GM21825 (cell line): ENCODE data around the gene XPR1.

Source experiments
- ATAC-seq: cut with Tn5 transposase; IDR thresholded peaks from one replicate; pipeline ENCODE4 v1.9.1; 2021; ENCODE audit warnings: mild to moderate bottlenecking, moderate library complexity; ENCODE audit not compliant: unreplicated experiment

Gene XPR1

DNA sequence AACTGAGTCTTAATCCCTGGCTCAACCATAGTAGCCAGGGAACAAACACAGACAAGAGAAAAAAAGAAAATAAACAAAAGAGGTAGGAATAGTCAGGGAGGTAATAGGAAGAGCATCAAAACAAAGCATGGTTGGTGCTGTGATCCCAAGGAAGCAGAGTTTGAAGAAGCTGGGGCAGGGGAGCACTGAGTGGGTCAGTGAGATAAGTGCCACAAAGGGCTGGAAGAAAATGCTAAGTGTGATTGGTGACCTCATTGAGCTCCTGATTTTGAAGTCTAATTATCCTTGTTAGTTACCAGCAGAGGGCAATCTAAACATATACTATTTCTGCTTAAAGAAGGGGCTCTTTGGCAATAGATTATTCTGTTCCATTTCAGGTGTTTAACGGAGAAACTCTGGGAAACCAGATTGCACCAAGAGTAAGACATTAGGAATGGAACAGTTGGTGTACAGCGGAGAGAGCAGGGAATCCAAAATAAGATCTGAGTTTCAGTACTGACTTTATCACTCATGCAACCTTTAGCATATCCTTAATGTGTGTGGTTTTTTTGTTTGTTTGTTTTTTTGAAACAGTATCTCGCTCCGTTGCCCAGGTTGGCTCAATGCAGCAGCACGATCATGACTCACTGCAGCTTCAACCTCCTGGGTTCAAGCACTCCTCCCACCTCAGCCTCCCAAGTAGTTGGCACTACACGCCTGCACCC lies 250.1 kb downstream of the XPR1 start:
- ATAC-seq, result peak; percentile 79

DNA sequence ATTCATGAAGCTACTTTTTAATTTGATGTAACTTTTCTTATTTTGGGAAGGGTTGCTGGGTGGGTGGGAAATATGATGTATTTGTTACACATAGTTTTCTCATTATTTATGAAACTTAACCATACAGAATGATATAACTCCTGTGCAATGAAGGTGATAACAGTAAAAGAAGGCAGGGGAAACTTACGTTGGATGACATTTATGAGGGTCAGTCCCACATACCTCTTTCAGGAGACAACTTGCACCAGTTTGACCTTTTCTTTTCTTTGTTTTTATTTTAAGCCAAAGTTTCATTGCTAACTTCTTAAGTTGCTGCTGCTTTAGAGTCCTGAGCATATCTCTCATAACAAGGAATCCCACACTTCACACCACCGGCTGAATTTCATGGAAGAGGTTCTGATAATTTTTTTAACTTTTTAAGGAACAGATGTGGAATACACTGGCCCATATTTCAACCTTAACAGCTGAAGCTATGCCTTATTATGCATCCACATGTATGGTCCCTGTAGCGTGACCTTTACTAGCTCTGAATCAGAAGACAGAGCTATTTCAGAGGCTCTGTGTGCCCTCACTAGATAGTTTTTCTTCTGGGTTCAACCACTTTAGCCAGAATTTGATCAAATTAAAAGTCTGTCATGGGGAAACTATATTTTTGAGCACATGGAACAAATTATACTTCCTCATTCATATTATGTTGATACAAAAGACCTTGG lies 252.9 kb downstream of the XPR1 start:
- ATAC-seq, result no peak

DNA sequence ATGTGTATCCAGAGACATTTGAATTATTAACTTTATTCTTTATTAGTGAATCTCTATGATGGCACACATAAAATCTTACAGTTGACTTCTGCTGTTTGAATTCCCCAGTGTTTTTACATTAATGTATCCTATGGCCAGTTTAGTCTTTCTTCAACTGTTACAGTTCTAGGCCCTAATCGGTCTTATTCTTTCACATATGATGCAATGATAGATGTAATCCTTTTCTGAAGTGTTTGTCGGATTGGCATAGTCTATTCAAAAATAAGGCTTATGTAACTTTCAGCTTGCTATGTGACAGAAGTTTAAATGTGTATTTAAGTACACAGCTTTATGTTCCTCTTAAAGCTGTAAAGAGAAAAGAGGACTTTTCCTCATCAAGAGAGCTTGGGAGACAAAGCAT lies 254.5 kb downstream of the XPR1 start:
- no peak for ATAC-seq

DNA sequence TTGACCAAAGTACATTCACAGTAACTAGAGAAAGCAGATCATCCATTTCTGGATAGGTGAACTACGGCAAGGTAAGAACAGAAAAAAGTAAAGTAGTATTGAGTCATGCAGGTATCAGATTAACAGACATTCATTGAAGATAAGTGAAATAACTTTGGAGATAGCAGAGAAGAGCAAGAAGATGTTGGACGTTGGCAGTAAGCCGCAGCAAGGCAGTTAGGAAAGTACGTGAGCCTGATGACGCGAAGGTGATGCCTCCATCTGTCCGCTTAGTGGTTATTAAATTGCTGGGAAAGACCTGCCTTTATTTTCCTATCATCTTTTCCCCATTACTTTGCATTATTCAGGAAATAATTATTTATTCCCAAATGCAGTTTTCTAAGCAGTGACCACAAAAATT lies 256.0 kb downstream of the XPR1 start:
- no peak for ATAC-seq

DNA sequence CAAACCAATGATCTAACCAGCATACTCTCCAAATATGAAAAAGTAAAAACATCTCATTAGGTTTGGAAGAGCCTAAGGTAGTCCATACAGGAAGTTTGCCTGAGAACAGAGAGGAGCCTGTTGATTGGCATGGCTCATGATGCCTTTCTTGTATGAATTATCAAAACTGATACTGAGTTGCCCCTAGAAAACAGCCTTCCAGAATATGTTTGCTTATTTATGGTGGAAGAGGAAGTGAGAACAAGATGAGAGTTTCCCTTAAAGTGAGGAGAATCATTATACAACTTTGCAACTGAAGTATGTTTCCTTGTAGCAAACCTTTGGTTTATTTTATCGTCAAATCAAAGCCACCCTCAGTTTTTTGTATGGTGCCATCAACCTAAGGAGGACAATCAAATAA lies 257.0 kb downstream of the XPR1 start:
- ATAC-seq, result peak; percentile 88

DNA sequence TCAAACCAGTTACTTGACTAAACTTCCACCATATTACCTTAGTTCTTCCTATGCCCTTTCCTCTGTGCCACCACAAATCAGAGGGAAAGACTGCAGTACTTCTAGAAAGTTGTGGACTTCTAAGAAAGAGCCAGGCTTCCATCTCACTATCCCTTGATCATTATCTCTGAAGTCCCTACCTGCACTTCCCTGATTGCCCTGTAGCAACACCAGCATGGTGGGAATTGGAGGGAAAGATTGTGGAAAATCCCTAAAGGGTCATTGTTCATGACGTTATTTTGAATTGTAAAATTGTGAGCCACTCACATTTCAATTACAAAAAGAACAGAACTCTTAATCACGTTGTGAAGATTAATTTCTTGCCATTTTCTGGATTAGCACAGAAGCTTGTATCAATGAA lies 257.5 kb downstream of the XPR1 start:
- peak; percentile 8 for ATAC-seq

DNA sequence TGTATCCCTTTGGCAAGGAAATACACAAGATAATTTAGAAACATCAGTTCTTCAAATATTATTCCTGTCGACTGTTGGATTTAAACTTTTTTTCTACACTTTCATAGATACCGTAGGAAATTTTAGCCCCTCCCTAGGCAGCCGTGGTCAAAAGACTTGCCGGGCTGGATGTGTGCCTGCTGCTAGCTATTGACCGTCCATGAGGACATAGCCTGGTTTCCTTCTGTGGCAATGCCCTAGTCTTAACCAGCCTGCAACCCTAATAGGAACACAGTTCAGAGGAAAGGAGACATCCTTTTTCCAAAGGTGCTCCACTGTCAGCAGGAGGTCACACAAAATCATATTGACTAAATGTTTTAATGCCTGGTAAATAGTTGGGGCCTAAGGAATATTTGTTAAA lies 260.4 kb downstream of the XPR1 start:
- no peak for ATAC-seq

DNA sequence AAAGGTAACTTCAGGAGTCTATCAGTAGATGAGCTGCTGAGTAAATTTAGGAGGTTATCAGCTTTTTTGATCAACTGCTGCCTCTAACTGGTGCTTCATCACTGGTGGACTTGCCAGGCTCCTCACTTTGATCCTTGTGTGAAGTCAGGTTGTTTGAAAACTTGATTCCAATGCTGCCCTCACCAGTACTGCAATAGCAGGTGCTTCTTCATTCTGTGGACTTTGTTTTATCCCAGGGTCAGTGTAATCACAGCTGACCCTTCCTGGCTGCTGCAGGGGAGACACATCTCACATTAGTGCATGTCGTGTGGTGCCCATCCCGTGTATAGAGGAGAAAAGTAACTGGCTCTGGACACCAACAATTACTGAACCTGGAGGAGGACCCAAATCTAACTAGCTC lies 260.9 kb downstream of the XPR1 start:
- no peak for ATAC-seq

DNA sequence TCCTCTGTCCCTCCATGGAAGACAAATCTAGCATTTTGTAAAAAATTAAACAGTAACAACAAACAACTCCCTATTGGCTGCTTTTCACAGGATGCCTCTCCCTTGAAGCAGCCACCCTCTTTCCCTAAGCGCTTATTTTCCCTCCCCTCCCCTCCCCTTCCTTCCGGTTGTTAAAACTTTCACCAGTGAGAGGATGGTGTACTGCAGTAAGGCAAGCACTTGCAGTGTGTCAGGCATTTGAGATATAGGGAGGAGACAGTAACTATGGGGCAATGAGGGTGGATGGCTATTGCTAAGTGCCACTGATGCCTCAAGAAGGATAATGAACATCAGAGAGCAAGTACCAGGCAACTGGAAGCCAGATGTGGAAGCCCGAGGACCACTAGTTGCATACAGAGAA lies 261.8 kb downstream of the XPR1 start:
- no peak for ATAC-seq

DNA sequence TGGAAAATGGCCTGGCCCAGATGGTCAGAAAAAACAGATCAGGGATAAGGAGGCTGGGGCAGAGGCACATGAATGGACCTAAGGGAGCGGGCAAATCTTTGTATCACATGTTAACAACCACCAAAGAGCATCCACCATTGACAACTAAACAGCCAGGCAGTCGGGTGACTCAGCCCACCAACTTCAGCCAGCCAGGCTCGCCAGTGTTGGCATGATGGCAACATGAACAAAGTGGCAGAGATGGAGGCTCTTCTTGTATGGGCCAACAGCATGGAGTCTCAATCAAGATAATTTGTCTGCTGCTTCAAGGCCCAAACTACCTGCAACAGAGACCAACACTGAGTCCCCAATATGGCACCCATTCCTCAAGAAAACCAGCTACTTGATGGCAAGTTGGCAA lies 264.3 kb downstream of the XPR1 start:
- ATAC-seq, result no peak

DNA sequence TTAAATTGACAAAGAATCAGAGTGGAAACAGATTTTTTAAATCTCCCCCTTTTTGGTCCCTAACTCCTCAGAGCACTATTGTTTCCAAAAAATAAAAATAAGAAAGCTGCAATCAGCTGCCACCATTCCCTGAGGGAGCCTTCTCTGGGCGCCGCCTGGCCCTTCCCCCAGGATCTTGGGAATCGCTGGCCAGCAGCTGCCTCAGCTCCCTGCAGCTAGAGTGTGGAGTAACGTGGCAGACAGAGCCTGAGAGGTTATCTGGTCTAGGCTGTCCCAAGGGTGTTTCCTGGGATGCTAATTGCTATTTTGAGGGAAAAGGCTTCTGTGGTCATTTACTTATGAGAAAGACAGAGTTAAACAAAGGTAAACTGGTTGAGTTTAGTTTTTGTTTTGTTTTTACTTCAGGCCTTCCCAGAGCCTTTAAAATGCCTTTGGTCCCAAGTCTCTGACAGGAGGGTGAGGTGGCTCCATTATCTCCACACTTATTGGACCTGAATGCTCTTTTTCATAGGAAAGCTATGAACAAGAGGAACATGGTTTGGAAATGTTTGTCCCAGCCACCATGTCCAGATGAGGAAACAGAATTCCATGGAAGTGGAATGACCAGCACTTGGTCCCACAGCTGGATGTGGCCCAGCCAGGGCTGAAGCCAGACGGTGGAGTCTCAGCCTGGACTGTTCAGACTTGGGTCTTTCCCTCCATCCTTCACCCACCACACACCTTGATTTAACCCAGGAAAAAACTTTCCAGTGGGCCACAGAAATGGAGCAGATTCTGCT lies 266.8 kb downstream of the XPR1 start:
- no peak for ATAC-seq

DNA sequence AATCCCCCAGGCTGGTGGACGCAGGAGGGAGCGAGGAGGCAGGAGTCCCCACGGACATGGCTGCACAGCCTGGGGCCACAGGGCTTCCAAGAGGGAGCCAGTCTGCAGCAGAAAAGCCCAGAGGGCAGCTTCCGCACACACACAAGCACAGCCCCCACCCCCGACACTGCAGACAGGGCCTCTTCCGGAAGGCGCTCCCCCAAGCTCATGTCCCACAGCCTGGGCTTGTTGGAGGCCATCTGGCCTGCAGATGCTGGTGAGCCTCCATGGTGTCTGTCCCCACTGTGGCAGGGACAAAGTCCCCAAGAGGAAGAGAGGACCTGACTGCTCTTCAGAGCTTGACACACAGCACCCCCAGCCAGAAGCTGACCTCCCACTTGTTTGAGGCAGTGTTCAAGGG lies 267.4 kb downstream of the XPR1 start:
- ATAC-seq, result no peak

DNA sequence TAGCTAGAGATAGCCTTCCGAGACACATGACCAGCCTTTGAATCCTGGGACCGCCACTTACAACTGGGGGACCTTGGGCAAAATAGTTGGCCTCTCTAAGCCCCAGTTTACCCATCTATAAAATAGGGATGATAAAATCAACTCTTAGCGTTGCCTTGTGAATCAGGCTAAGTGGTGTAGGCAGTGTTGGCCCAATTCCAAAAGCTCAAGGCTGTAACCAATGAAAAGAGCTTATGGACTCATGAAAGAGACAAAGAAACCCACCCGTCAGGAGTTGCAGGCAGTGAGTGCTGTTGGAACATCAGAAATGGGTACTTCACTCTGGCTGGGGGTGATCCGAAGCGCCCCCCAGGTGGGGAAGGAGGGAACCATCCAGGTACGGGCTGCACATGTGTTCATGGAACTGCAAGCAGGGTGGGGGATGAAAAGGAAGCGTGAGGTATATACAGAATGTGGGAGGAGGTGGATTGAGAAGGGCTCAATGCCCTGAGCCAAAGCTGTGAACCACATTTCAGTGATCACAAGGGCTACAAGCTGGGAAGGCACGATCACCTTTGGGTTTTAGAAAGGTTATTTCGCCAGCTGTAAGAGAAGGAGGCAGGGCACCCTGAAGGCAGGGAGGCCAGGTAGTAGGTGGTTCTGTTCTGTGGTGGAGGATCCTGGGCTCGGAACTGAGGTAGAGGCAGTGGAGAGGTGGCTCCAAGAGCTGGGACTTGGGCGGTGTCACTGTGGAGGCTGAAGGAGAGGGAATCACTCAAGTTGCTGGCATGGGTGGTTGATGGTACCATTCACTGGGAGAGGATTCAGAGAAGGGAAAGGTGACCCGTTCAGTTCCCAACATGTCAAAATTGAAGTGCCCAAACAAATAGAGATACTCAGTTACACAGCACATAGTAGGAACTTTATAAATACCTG lies 269.5 kb downstream of the XPR1 start:
- no peak for ATAC-seq

DNA sequence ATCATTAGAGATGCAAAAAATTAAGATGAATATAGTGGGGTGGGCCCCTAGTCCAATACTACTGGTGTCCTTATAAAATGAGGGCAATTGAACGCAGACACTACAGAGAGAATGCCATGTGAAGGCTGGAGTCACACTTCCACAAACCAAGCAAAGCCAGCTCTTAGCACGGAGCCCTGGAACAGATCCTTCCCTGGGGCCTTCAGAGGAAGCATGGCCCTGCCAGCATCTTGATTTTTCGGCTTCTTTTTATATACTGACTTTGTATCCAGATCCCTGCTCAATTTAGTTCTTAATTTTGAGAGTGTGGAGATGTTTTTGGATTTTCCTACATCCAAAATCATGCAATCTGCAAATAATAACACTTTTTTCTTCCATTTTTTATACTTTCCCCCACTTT lies 270.7 kb downstream of the XPR1 start:
- no peak for ATAC-seq

DNA sequence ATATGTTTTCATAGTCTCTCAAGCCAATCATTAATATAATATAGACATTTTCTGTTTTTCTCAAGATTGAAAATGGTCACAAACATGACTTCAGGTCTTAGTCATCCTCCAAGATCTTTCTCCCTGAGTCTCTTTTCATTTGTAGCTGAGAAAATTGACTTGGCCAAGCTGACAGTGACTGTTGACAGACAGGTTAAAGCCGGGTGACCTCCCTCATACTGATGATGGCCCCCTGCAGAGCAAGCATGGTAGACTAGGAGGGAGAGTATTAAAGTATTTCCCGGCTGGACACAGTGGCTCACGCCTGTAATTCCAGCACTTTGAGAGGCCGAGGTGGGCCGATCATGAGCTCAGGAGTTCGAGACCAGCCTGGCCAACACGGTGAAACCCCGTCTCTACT lies 274.1 kb downstream of the XPR1 start:
- ATAC-seq, result no peak

DNA sequence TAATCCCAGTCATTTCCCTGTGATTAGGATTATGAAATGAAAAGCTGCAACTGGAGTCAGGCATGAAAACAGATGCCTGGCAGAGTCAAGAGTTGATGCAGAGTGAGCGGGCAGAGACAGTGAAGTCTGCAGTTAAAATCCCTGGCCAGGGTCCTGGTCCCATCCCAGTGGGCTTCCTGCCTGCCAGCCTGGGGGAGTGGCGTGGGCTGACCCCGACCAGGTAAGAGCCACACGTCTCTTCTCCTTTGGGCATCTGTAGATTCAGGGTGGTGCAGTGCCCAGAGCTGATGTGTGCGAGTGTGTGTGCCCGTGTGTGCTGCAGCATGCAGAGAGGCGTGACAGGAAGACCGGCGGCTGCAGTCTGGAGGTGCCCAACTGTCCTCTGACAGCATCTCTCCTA lies 274.7 kb downstream of the XPR1 start:
- ATAC-seq, result no peak

DNA sequence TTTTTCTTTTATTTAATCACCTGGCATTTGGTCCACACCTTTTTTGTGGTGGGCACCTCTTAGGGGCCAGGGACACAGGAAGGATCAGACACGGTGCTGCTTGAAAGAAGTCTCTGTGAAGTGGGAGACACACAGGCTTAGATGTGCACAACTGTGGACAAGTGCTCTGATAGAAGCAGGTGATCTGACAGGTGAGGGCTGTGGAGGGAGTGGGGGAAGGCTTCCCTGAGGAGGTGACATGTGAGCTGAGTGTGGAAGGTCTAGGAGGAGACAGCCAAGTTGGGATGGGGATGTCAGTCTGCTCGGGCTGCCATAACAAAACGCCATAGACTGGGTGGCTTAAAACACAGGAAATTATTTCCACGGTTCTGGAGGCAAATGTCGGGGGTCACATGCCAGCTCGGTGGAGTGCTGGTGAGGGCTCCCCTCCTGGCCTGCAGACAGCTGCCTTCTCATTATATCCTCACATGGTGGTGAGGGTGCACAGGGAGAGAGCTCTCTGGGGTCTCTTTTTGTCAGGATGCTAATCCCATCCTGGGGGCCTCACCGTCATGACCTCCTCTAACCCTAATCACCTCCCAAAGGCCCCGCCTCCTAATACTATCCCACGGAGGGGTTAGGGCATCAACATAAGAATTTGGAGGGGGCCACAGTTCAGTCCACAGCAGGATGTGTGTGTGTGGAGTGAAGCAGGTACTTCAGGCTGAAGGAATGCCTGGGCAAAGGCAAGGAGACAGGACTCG lies 275.7 kb downstream of the XPR1 start:
- ATAC-seq, result no peak

DNA sequence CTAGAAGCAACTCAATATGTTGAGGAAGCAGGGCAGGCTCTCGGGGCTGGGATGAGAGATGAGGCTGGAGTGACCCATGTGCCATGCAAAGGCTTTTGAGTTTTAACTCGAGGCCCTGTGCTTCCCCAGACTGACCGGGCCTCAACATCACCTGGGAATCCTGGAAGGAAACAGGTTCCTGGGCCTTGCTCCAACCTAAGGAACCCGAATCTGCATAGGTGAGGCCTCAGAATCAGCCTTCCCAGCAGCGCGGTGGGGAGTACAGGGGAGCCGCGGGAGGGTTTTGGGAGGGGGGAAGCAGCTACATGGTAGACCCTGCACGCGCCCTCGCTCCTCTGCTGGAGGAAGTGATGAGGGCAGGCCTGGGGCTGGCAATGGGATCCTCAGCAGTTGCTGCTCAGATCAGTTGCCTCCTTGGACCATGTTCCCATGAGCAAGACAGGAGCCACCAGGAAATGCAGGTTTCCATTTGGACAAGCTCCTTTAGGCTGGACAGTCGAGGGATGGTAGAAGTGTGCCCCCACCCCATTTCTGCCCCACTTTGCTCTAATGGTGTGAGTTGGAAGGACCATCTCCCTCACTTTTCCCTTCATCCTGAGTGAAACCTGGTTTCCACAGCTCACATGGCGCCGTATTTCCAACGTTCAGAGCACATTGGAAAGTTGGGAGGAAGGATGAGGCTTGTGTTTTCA lies 276.4 kb downstream of the XPR1 start:
- ATAC-seq, result no peak

DNA sequence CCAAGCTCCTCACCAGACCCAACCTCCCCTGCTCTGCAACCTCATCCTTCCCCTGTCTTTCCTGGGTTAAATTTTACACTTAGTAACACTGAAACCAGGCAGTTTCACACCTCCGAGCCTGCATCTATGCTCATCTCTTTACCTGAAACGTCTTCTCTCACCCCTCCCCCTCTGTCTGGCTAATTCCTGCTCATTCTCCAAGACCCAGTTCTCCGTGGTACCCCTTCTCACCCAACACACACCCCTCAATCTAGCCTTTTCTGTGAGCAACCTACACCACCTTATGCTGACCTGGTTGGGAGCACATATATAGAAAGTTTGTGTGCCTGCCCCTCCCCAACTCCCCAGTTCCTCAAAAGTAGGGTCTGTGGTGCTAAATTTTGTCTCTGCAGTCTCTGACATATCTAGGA lies 277.2 kb downstream of the XPR1 start:
- ATAC-seq, result peak; percentile 31
